GM18861 (cell line): ENCODE measurements around the gene SH3BP4.

Experiments used
- ATAC-seq: cut with Tn5 transposase; IDR thresholded peaks from one replicate; pipeline ENCODE4 v1.9.1; 2021; ENCODE audit not compliant: unreplicated experiment

SH3BP4 gene

GRCh38 chr2:235082578-235083338, 130.9 kb downstream of the SH3BP4 start:
- no peak for ATAC-seq

- ATAC-seq = no peak
Measured at GRCh38 chr2:235083822-235084221, 132.0 kb downstream of the SH3BP4 start.

- ATAC-seq = no peak
Measured at GRCh38 chr2:235084424-235084823, 132.6 kb downstream of the SH3BP4 start.

GRCh38 chr2:235085476-235085875, 133.7 kb downstream of the SH3BP4 start:
- no peak for ATAC-seq

GRCh38 chr2:235086481-235087184, 134.8 kb downstream of the SH3BP4 start:
- no peak for ATAC-seq

GRCh38 chr2:235087832-235088495, 136.1 kb downstream of the SH3BP4 start:
- ATAC-seq = no peak

GRCh38 chr2:235088496-235088921, 136.7 kb downstream of the SH3BP4 start:
- ATAC-seq = no peak

- ATAC-seq = no peak
Measured at GRCh38 chr2:235091421-235091820, 139.6 kb downstream of the SH3BP4 start.

GRCh38 chr2:235091983-235092382, 140.2 kb downstream of the SH3BP4 start:
- no peak for ATAC-seq

- no peak for ATAC-seq
Measured at GRCh38 chr2:235092433-235093223, 140.8 kb downstream of the SH3BP4 start.

GRCh38 chr2:235094457-235094856, 142.6 kb downstream of the SH3BP4 start:
- ATAC-seq = no peak

- no peak for ATAC-seq
Measured at GRCh38 chr2:235095569-235095968, 143.8 kb downstream of the SH3BP4 start.

GRCh38 chr2:235096447-235096846, 144.6 kb downstream of the SH3BP4 start:
- ATAC-seq = no peak

GRCh38 chr2:235097196-235097595, 145.4 kb downstream of the SH3BP4 start:
- ATAC-seq = no peak

- no peak for ATAC-seq
Measured at GRCh38 chr2:235098269-235098668, 146.5 kb downstream of the SH3BP4 start.

- ATAC-seq = no peak
Measured at GRCh38 chr2:235098736-235099494, 147.1 kb downstream of the SH3BP4 start.

GRCh38 chr2:235102896-235103295, 151.1 kb downstream of the SH3BP4 start:
- no peak for ATAC-seq
